ENCODE results near the gene ARSB.

DNA sequence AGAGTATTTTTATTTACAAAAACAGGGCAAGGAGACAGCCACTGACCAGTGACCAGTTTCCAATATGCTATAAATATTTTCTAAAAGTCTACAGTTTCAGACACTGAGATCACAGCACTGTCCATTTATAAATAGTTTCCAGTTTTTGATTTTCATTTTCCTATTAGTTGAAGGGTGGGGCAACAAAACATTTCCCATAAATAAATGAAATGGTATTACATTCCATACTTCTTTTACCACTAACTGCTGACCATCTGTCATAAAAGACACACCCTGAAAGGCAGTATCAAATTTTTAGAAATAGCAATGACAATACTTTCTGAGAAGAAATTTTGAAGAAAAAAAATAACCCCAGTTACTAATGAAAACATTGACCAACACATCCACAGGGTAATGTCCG, 126.7 kb downstream of the ARSB start:
- TF ChIP-seq EP300 (IDR thresholded peaks at IDR 0.05) (no peak), POLR2A (IDR thresholded peaks at IDR 0.05) (no peak)
- TF ChIP-seq, protein P1, sequence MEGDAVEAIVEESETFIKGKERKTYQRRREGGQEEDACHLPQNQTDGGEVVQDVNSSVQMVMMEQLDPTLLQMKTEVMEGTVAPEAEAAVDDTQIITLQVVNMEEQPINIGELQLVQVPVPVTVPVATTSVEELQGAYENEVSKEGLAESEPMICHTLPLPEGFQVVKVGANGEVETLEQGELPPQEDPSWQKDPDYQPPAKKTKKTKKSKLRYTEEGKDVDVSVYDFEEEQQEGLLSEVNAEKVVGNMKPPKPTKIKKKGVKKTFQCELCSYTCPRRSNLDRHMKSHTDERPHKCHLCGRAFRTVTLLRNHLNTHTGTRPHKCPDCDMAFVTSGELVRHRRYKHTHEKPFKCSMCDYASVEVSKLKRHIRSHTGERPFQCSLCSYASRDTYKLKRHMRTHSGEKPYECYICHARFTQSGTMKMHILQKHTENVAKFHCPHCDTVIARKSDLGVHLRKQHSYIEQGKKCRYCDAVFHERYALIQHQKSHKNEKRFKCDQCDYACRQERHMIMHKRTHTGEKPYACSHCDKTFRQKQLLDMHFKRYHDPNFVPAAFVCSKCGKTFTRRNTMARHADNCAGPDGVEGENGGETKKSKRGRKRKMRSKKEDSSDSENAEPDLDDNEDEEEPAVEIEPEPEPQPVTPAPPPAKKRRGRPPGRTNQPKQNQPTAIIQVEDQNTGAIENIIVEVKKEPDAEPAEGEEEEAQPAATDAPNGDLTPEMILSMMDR (IDR thresholded peaks at IDR 0.05), result no peak
